Measurements from ENCODE around the gene YPEL1.
"Not testable (repeated sequence)": the region's sequence is repeated elsewhere in the genome, so short reads cannot be mapped to it uniquely, and the experiment has no call there.

Gene YPEL1

GRCh38 chr22:21698430-21699329 is 36.9 kb downstream of the YPEL1 start:
- no peak for DNase-seq (ENCODE audit: low spot score)

- no peak for DNase-seq (ENCODE audit: low spot score)
Measured at GRCh38 chr22:21697880-21698279, 37.7 kb downstream of the YPEL1 start.

- DNase-seq (ENCODE audit: low spot score): no peak
Measured at GRCh38 chr22:21697021-21697771, 38.4 kb downstream of the YPEL1 start.

GRCh38 chr22:21696115-21696514 is 39.5 kb downstream of the YPEL1 start:
- no peak for DNase-seq (ENCODE audit: low spot score)

- no peak for DNase-seq (ENCODE audit: low spot score)
Measured at GRCh38 chr22:21695430-21696085, 40.0 kb downstream of the YPEL1 start.

GRCh38 chr22:21694795-21695429 is 40.7 kb downstream of the YPEL1 start:
- no peak for DNase-seq (ENCODE audit: low spot score)

GRCh38 chr22:21694394-21694793 is 41.2 kb downstream of the YPEL1 start:
- DNase-seq (ENCODE audit: low spot score): no peak

- no peak for DNase-seq (ENCODE audit: low spot score)
Measured at GRCh38 chr22:21693999-21694341, 41.6 kb downstream of the YPEL1 start.

- no peak for DNase-seq (ENCODE audit: low spot score)
Measured at GRCh38 chr22:21693333-21693998, 42.1 kb downstream of the YPEL1 start.

GRCh38 chr22:21692856-21693255 is 42.7 kb downstream of the YPEL1 start:
- not testable (repeated sequence) for DNase-seq (ENCODE audit: low spot score)

GRCh38 chr22:21691816-21692215 is 43.8 kb downstream of the YPEL1 start:
- DNase-seq (ENCODE audit: low spot score): no peak

GRCh38 chr22:21690401-21690801 is 45.2 kb downstream of the YPEL1 start:
- no peak for DNase-seq (ENCODE audit: low spot score)

- no peak for DNase-seq (ENCODE audit: low spot score)
Measured at GRCh38 chr22:21688706-21689381, 46.8 kb downstream of the YPEL1 start.

- DNase-seq (ENCODE audit: low spot score): no peak
Measured at GRCh38 chr22:21688341-21688705, 47.3 kb downstream of the YPEL1 start.

GRCh38 chr22:21687685-21688259 is 47.8 kb downstream of the YPEL1 start:
- DNase-seq (ENCODE audit: low spot score): no peak

GRCh38 chr22:21686634-21687393 is 48.8 kb downstream of the YPEL1 start:
- no peak for DNase-seq (ENCODE audit: low spot score)

- DNase-seq (ENCODE audit: low spot score): no peak
Measured at GRCh38 chr22:21686193-21686608, 49.4 kb downstream of the YPEL1 start.

- DNase-seq (ENCODE audit: low spot score): no peak
Measured at GRCh38 chr22:21685164-21685513, 50.5 kb downstream of the YPEL1 start.

- no peak for DNase-seq (ENCODE audit: low spot score)
Measured at GRCh38 chr22:21684492-21685163, 51.0 kb downstream of the YPEL1 start.

- DNase-seq (ENCODE audit: low spot score): no peak
Measured at GRCh38 chr22:21683401-21683811, 52.2 kb downstream of the YPEL1 start.
